OCI-LY1 (cell line): ENCODE measurements around the gene IRF2BP2.
A peak's percentile ranks its signal among the peaks of the same experiment; 100 is the strongest.

Experiments used
- H2AFZ ChIP-seq: fragments of 200-600 bp; sonication (generic), shearing (Covaris generic); 2 replicates; pipeline ENCODE4 v1.6.0; 2014; ENCODE audit warnings: antibody characterized with exemption, mild to moderate bottlenecking, low read length
- H3F3A ChIP-seq: fragments of 200-600 bp; sonication (generic), shearing (Covaris generic); 2 replicates; pipeline ENCODE4 v1.6.0; 2014; ENCODE audit warnings: mild to moderate bottlenecking, antibody characterized with exemption, low read length, moderate library complexity; ENCODE audit not compliant: insufficient read depth
- H3K27ac ChIP-seq: fragments of 200-600 bp; sonication (generic); 2 replicates; pipeline ENCODE4 v1.5.1; 2014; ENCODE audit warnings: low read length, mixed run types, mild to moderate bottlenecking, low read depth; ENCODE audit not compliant: poor library complexity, severe bottlenecking
- H3K27me3 ChIP-seq: fragments of 200-600 bp; sonication (generic); 2 replicates; pipeline ENCODE4 v1.6.0; 2014; ENCODE audit warnings: antibody characterized with exemption, mild to moderate bottlenecking, low read length, moderate library complexity; ENCODE audit not compliant: insufficient read depth
- H3K36me3 ChIP-seq: fragments of 200-600 bp; sonication (generic); 2 replicates; pipeline ENCODE4 v1.6.1; 2014; ENCODE audit warnings: mild to moderate bottlenecking, antibody characterized with exemption, low read length, moderate library complexity, mixed read lengths; ENCODE audit not compliant: insufficient read depth
- H3K4me1 ChIP-seq: fragments of 200-600 bp; sonication (generic); 2 replicates; pipeline ENCODE4 v1.5.1; 2014; ENCODE audit warnings: mild to moderate bottlenecking, low read length, moderate library complexity; ENCODE audit not compliant: insufficient read depth, severe bottlenecking
- H3K4me2 ChIP-seq: fragments of 200-600 bp; sonication (generic), shearing (Covaris generic); 2 replicates; pipeline ENCODE4 v1.6.1; 2014; ENCODE audit warnings: low read length
- H3K4me3 ChIP-seq: fragments of 200-600 bp; sonication (generic); 2 replicates; pipeline ENCODE4 v1.5.1; 2014; ENCODE audit warnings: low read length, low read depth, mild to moderate bottlenecking, mixed read lengths; ENCODE audit not compliant: poor library complexity, severe bottlenecking
- H3K79me2 ChIP-seq: fragments of 200-600 bp; shearing (Covaris generic); 2 replicates; pipeline ENCODE4 v1.6.1; 2016; ENCODE audit warnings: mixed run types, low read length, mixed read lengths; ENCODE audit not compliant: insufficient read depth
- H3K9ac ChIP-seq: fragments of 200-600 bp; sonication (generic), shearing (Covaris generic); 2 replicates; pipeline ENCODE4 v1.6.1; 2014; ENCODE audit warnings: mild to moderate bottlenecking, low read length, mixed read lengths
- H3K9me2 ChIP-seq: fragments of 200-600 bp; sonication (generic), shearing (Covaris generic); 2 replicates; pipeline ENCODE4 v1.6.1; 2014; ENCODE audit warnings: low read depth, mild to moderate bottlenecking, low read length, mixed read lengths
- H3K9me3 ChIP-seq: fragments of 200-600 bp; shearing (Covaris generic); 2 replicates; pipeline ENCODE4 v1.6.1; 2014; ENCODE audit warnings: low read length, mixed read lengths
- H4K20me1 ChIP-seq: fragments of 200-600 bp; sonication (generic), shearing (Covaris generic); 2 replicates; pipeline ENCODE4 v1.6.0; 2016; ENCODE audit warnings: mild to moderate bottlenecking, low read length; ENCODE audit not compliant: insufficient read depth
- EZH2 ChIP-seq: fragments of 200-600 bp; sonication (generic), shearing (Covaris generic); IDR thresholded peaks from 2 replicates; pipeline ENCODE4 v1.8.0; 2017; ENCODE audit warnings: borderline replicate concordance, mixed run types, mild to moderate bottlenecking, antibody characterized with exemption, low read length, moderate library complexity, mixed read lengths
- TF ChIP-seq, protein P1 (sequence below): fragments of 200-600 bp; sonication (generic), shearing (Covaris generic); IDR thresholded peaks from 2 replicates; pipeline ENCODE4 v1.5.1; 2017; ENCODE audit warnings: mild to moderate bottlenecking, antibody characterized with exemption, low read length, moderate library complexity, mixed read lengths

IRF2BP2 gene

DNA sequence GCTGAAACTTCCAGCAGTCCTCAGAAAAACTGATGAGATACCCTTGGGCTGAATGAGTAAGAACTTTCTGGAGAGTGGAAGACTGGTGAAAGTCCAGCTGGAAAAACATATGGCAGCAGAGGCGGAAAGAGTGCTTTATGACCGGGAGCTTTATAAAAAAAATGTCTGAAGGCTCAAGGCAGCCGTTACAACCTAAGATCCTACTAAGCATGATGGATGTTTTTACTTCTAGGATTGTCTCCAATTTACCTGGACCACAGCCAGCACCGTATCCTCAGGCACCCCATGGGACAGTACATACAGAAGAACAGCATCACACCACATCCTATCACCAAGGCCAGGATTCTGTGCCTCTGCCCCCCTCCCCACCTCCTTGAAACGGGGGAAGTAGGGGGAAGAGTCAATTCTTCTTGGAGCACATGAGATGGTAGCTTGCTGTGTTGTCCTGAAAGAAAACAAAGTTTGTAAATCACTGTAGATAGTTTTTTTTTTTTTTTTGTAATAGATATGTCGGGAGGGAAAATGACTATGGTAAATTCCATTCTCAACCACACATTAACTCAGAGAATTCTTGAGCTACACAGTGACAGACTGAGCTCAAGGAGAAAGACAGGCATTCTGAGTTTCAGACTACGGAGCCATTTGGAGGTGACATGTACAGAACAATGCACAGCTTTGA lies 11.8 kb upstream of the IRF2BP2 start:
- Histone ChIP-seq H4K20me1 (no peaks in the 10 kb centered on the region), H3K4me3 (no peak overlapping the region), H3K36me3 (no peaks in the 10 kb centered on the region), H3F3A (no peaks in the 10 kb centered on the region), H2AFZ (no peak overlapping the region), H3K9me3 (no peaks in the 10 kb centered on the region), H3K9me2 (no peaks in the 10 kb centered on the region), H3K27ac (no peak overlapping the region), H3K27me3 (no peaks in the 10 kb centered on the region), H3K79me2 (no peaks in the 10 kb centered on the region), H3K9ac (no peak overlapping the region), H3K4me1 (peaks cover 36% of the 10 kb centered on the region), H3K4me2 (no peak overlapping the region)
- TF ChIP-seq EZH2, result no peak
- TF ChIP-seq, protein P1, sequence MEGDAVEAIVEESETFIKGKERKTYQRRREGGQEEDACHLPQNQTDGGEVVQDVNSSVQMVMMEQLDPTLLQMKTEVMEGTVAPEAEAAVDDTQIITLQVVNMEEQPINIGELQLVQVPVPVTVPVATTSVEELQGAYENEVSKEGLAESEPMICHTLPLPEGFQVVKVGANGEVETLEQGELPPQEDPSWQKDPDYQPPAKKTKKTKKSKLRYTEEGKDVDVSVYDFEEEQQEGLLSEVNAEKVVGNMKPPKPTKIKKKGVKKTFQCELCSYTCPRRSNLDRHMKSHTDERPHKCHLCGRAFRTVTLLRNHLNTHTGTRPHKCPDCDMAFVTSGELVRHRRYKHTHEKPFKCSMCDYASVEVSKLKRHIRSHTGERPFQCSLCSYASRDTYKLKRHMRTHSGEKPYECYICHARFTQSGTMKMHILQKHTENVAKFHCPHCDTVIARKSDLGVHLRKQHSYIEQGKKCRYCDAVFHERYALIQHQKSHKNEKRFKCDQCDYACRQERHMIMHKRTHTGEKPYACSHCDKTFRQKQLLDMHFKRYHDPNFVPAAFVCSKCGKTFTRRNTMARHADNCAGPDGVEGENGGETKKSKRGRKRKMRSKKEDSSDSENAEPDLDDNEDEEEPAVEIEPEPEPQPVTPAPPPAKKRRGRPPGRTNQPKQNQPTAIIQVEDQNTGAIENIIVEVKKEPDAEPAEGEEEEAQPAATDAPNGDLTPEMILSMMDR, result no peak

DNA sequence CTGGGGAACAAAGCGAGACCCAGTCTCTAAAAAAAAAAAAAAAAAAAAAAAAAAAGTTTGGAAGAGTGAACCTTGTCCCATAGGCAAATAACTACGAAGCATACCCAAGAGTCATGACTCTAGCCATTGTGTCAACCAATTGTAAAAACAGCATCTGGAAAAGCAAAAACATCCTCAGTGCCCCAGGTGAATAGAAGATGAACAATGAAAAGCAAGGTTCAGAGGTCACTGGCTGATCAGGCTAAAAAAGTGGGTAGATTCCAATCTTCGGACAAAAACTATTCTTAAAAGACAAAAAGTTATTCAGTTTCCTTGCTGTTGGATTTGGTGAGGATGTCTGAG lies 11.1 kb upstream of the IRF2BP2 start:
- Histone ChIP-seq H3F3A (no peaks in the 10 kb centered on the region), H4K20me1 (no peaks in the 10 kb centered on the region), H3K79me2 (no peaks in the 10 kb centered on the region), H3K9ac (no peak overlapping the region), H3K4me2 (no peak overlapping the region), H3K4me1 (peaks cover 43% of the 10 kb centered on the region), H3K27me3 (no peaks in the 10 kb centered on the region), H3K27ac (no peak overlapping the region), H3K36me3 (no peaks in the 10 kb centered on the region), H3K9me3 (no peaks in the 10 kb centered on the region), H3K4me3 (no peak overlapping the region), H2AFZ (no peak overlapping the region), H3K9me2 (no peaks in the 10 kb centered on the region)
- TF ChIP-seq, protein P1, result no peak
- no peak for TF ChIP-seq EZH2

DNA sequence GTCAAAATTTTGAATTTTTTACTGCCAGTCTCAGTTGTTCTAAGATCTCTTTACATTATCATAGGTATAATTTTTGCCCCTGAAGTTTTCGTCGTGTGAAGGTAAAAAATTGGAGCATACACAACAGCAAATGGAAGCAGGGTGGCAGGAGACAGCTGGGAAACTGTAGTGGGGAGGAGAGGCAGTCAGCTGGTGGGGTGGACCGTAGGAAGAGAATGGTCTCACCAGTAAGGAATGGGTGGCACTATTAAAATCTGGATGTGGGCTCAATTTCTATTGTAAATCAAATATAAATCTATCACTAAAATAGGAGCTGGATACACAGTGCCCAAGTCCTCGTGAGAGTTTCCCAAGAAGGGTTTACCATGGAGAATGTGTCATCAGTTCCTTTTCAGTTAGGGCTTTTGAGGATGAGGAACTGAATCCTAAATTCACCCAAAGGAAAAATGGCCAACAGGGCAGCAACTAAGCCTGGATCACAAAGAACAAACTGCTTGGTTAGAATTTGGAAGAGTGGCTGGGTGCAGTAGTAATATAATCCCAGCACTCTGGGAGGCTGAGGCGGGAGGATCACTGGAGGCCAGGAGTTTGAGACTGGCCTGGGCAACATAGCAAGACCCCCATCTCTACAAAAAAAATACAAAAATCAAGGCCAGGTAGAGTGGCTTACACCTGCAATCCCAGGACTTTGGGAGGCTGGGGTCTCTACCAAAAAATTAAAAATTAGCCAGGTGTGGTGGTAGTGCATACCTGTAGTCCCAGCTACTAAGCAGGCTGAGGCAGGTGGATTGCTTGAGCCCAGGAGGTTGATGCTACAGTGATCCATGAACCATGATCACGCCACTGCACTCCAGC lies 10.5 kb upstream of the IRF2BP2 start:
- peaks cover 43% of the 10 kb centered on the region for H3K4me1 ChIP-seq
- peak overlapping the region; percentile 42; the same call in 1 of the 2 replicates for H3K4me2 ChIP-seq
- H2AFZ ChIP-seq, result no peak overlapping the region
- no peak overlapping the region for H3K4me3 ChIP-seq
- H3K27me3 ChIP-seq, result no peaks in the 10 kb centered on the region
- H3K9me3 ChIP-seq, result no peaks in the 10 kb centered on the region
- H3K36me3 ChIP-seq, result no peaks in the 10 kb centered on the region
- no peak overlapping the region for H3K27ac ChIP-seq
- H3F3A ChIP-seq, result no peaks in the 10 kb centered on the region
- H4K20me1 ChIP-seq, result no peaks in the 10 kb centered on the region
- peak overlapping the region; percentile 23; the same call in 1 of the 2 replicates for H3K9ac ChIP-seq
- TF ChIP-seq, protein P1, result no peak
- TF ChIP-seq EZH2, result no peak
- no peaks in the 10 kb centered on the region for H3K79me2 ChIP-seq
- H3K9me2 ChIP-seq, result no peaks in the 10 kb centered on the region
